ENCODE results near the gene RANBP1.

DNA sequence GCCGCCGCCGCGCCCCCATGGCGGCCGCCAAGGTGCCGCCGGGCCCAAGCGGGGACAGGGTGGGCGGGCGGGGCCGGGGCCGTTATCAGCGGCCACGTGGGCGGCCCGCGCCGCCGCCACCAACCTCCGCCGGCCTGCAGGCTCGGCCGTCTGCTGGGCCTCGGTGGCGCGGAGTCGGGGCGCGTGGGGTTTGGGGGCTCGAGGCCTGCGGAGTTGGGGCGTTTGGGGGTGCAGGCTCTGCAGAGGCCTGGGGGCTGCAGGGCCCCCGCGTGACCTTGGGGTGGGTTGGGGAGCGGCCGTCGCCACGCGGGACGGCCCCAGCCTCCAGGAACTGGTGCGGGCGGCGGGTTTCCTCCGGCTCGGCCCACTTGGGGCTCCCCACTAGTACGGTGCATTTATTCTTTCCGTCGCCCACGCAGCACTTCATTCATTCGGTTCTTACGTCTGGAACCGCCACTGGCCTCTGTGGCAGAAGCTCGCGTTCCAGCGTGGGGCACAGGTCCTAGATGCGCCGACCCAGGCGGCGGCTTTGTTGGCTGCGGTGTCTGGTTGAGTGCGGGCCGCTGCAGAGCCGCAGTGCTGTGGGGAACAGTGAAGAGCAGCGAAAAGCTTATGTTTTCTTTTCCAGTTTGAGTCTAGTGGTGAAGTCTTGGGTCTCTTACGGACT, 1.9 kb downstream of the RANBP1 start:
- TF ChIP-seq HDGF (IDR thresholded peaks at IDR 0.05; ENCODE audit: borderline replicate concordance) (no peak), FOXM1 (IDR thresholded peaks at IDR 0.05; ENCODE audit: borderline replicate concordance) (no peak), ARNT (IDR thresholded peaks at IDR 0.05) (no peak), L3MBTL2 (conservative IDR thresholded peaks at IDR 0.05) (no peak), ELF4 (IDR thresholded peaks at IDR 0.05) (no peak), FOXA1 (IDR thresholded peaks at IDR 0.05) (no peak), FOXK2 (IDR thresholded peaks at IDR 0.05) (no peak)

Measured in HEK293T (cell line).